CD4-positive, CD25-positive, alpha-beta regulatory T cell (primary cell): Measurements from ENCODE around the gene EPX. TPM values are rescaled to one million over a fixed set of nuclear protein-coding genes. Genes with fewer than 3 reads are reported as not detected.

Experiments
- ATAC-seq, 2 donors: fragments of 150-1000 bp; cut with Tn5 transposase; one replicate each; pipeline ENCODE4 v1.10.0; 2021; ENCODE audit warnings: low read depth in 2 of 2, moderate number of reproducible peaks in 2 of 2, moderate library complexity in 1 of 2
- DNase-seq, 3 donors: peaks; one replicate each; pipeline versions ENCODE4 v3.0.0 to v3.0.0-alpha.2; 2012 to 2022; ENCODE audit warnings: mixed read lengths in 1 of 3
- H3K27ac ChIP-seq: one replicate; pipeline ENCODE4 v1.7.0; 2013; ENCODE audit warnings: mild to moderate bottlenecking, low read length; ENCODE audit not compliant: insufficient read depth, poor library complexity, severe bottlenecking
- H3K27me3 ChIP-seq: one replicate; pipeline ENCODE4 v1.7.0; 2013; ENCODE audit warnings: low read length; ENCODE audit not compliant: control insufficient read depth, insufficient read depth
- H3K36me3 ChIP-seq: one replicate; pipeline ENCODE4 v1.7.0; 2013; ENCODE audit warnings: mild to moderate bottlenecking, low read length, moderate library complexity; ENCODE audit not compliant: control insufficient read depth, insufficient read depth
- H3K4me1 ChIP-seq: 2 replicates; pipeline ENCODE4 v1.7.0; 2013; ENCODE audit warnings: mild to moderate bottlenecking, low read length; ENCODE audit not compliant: insufficient read depth, control insufficient read depth, poor library complexity, severe bottlenecking
- H3K4me3 ChIP-seq: one replicate; pipeline ENCODE4 v1.7.0; 2013; ENCODE audit warnings: low read depth, mild to moderate bottlenecking, low read length, moderate library complexity
- H3K9me3 ChIP-seq, 2 experiments: 1 replicate in 1 of 2; 2 replicates in 1 of 2; pipeline ENCODE4 v1.7.0; 2013; ENCODE audit warnings: low read length in 2 of 2, mild to moderate bottlenecking in 1 of 2, moderate library complexity in 1 of 2; ENCODE audit not compliant: control insufficient read depth in 2 of 2
- H3K27ac Mint-ChIP-seq, 3 donors: one replicate each; pipeline ENCODE4 v1.8.0; 2020 to 2022; ENCODE audit warnings: mild to moderate bottlenecking in 3 of 3, mixed read lengths in 3 of 3, moderate library complexity in 2 of 3
- H3K27me3 Mint-ChIP-seq: one replicate; pipeline ENCODE4 v1.8.0; 2022; ENCODE audit warnings: mild to moderate bottlenecking, mixed read lengths
- H3K36me3 Mint-ChIP-seq: one replicate; pipeline ENCODE4 v1.8.0; 2020; ENCODE audit warnings: mixed read lengths
- H3K4me1 Mint-ChIP-seq, 4 donors: one replicate each; pipeline ENCODE4 v1.8.0; 2020 to 2022; ENCODE audit warnings: mixed read lengths in 4 of 4, mild to moderate bottlenecking in 1 of 4
- H3K4me3 Mint-ChIP-seq, 4 donors: one replicate each; pipeline ENCODE4 v1.8.0; 2020 to 2022; ENCODE audit warnings: mild to moderate bottlenecking in 4 of 4, mixed read lengths in 4 of 4, moderate library complexity in 3 of 4
- H3K9me3 Mint-ChIP-seq, 7 donors: one replicate each; pipeline ENCODE4 v1.8.0; 2020 to 2022; ENCODE audit warnings: mixed read lengths in 7 of 7, mild to moderate bottlenecking in 3 of 7, moderate library complexity in 2 of 7
- polyA plus RNA-seq, 4 donors: library from polyadenylated mRNA; unstranded; fragments of 300-500 nt; fragmentation: Illumina TruSeq; gene quantifications; one replicate each; pipeline ENCODE4 v1.2.3, GENCODE V29; 2021
- total RNA-seq: library from RNA; stranded (reverse); gene quantifications from one replicate; pipeline ENCODE4 v1.2.3, GENCODE V29; 2022

EPX gene
- total and polyA plus RNA-seq, 5 donors from 2014 or later, result not detected

DNA sequence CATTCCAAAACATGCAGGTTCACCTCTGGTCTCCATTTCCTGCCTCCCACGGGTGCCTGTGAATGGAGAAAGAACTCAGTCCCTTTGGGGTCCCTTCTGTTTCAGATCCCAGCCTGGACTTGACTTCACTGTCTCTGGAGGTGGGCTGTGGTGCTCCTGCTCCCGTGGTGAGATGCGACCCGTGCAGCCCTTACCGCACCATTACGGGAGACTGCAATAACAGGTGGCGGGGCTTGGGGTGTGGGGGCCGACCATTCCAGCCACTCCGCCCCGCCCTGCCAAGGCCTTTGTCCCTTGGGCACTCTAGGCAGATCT lies 56.4 kb downstream of the EPX start:
- Histone ChIP-seq H3K9me3 (no peaks in the 10 kb centered on the region), H3K4me1 (peaks cover 7% of the 10 kb centered on the region), H3K36me3 (no peaks in the 10 kb centered on the region), H3K4me3 (no peak overlapping the region), H3K27me3 (no peaks in the 10 kb centered on the region), H3K27ac (no peak overlapping the region)
- ATAC-seq (no peak), DNase-seq (no peak)
- H3K9me3 Mint-ChIP-seq, result no peaks in the 10 kb centered on the region
- H3K27me3 Mint-ChIP-seq, result peaks cover 33% of the 10 kb centered on the region
- no peak overlapping the region for H3K27ac Mint-ChIP-seq
- H3K4me1 Mint-ChIP-seq, result peaks cover 0 to 14% (median 3%) of the 10 kb centered on the region in 4 donors
- peak overlapping the region in 1 of 4 donors; percentile 57 for H3K4me3 Mint-ChIP-seq
- H3K36me3 Mint-ChIP-seq, result no peaks in the 10 kb centered on the region

DNA sequence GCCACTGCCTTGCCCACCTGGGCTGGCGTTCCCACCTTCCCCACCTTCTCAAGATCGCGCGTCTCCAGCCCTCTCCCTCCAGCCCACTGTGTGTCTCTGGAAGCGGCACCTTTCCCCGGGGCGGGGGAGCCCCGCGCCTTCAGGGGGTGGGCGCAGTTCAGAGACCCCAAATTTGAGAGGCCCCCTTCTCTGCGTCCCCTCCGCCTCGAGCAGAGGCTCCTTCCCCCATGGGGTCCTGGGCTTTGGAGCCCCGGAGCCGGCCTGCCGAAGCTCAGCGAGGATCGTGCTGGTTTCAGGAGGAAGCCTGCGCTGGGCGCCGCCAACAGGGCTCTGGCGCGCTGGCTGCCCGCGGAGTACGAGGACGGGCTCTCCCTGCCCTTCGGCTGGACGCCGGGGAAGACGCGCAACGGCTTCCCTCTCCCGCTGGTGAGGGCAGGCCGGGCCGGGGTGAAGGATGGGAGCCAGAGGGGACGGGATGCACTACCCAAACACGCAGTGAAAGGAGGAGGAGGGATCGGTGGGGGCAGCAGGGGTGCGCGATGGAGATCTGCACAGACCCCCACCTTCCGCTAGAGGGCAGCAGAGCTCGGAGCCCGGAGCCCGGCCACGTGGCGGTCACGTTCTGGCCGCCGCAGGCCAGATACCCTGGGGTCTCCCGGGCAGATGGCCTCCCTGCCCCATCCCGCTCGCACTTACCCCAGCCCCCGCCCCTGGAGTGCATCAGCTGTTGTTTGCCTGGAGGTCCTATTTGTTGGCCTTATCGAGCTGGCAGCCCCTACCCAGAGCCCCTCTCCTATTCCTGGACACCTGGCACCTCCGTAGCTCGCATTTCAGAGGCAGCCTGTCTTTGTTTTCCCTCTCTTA lies 57.0 kb downstream of the EPX start:
- H3K27ac ChIP-seq, result no peak overlapping the region
- H3K27me3 ChIP-seq, result no peaks in the 10 kb centered on the region
- no peaks in the 10 kb centered on the region for H3K9me3 ChIP-seq
- ATAC-seq (peak; percentile 87 to 89), DNase-seq (peak; percentile 60 to 74 (median 64))
- peak overlapping the region; percentile 41 to 89 (median 80) for H3K4me3 Mint-ChIP-seq
- peaks cover 33% of the 10 kb centered on the region for H3K27me3 Mint-ChIP-seq
- no peak overlapping the region for H3K27ac Mint-ChIP-seq
- H3K4me3 ChIP-seq, result no peak overlapping the region
- H3K36me3 Mint-ChIP-seq, result no peaks in the 10 kb centered on the region
- H3K9me3 Mint-ChIP-seq, result no peaks in the 10 kb centered on the region
- H3K4me1 Mint-ChIP-seq, result peaks cover 0 to 14% (median 3%) of the 10 kb centered on the region in 4 donors
- H3K36me3 ChIP-seq, result no peaks in the 10 kb centered on the region
- H3K4me1 ChIP-seq, result peaks cover 7% of the 10 kb centered on the region

DNA sequence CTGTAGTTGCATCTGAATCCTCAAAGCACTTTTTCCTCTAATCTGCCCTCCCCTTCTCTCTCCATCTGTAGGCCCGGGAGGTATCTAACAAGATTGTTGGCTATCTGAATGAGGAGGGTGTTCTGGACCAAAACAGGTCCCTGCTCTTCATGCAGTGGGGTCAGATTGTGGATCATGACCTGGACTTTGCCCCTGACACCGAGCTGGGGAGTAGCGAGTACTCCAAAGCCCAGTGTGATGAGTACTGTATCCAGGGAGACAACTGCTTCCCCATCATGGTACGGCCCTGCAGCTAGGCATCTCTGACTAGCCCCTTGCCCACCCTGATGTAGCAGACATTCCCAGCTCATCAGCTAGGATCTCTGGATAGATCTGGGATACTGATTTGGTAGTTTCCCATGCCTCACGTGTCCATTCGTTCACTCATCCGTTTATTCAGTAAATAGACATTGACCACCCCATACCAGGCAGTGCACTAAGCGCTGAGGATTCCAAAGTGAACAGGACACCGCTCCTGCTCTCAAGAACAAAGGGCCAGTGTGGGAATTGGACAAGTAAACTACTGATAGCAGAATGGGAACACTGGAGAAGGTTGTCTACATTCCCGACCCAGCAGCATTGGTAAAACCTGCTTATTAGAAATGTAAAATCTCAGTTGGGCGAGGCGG lies 58.0 kb downstream of the EPX start:
- no peak overlapping the region for H3K27ac ChIP-seq
- no peak for DNase-seq
- H3K27me3 ChIP-seq, result no peaks in the 10 kb centered on the region
- Mint-ChIP-seq H3K27me3 (peaks cover 31% of the 10 kb centered on the region), H3K9me3 (no peaks in the 10 kb centered on the region), H3K4me1 (peaks cover 0 to 14% (median 3%) of the 10 kb centered on the region in 4 donors), H3K27ac (peak overlapping the region in 1 of 3 donors; percentile 5), H3K4me3 (peak overlapping the region; percentile 12 to 89 (median 44)), H3K36me3 (no peaks in the 10 kb centered on the region)
- no peak overlapping the region for H3K4me3 ChIP-seq
- H3K9me3 ChIP-seq, result no peaks in the 10 kb centered on the region
- H3K36me3 ChIP-seq, result no peaks in the 10 kb centered on the region
- ATAC-seq, result no peak
- peaks cover 7% of the 10 kb centered on the region for H3K4me1 ChIP-seq

DNA sequence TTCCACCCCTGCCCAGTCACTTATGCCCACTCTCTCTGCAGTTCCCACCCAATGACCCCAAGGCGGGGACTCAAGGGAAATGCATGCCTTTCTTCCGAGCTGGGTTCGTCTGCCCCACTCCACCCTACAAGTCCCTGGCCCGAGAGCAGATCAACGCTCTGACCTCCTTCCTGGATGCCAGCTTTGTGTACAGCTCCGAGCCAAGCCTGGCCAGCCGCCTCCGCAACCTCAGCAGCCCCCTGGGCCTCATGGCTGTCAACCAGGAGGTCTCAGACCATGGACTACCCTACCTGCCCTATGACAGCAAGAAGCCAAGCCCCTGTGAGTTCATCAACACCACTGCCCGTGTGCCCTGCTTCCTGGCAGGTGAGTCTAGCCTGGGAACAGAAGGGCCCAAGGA lies 59.6 kb downstream of the EPX start:
- Histone ChIP-seq H3K9me3 (no peaks in the 10 kb centered on the region), H3K27me3 (peaks cover 3% of the 10 kb centered on the region), H3K4me1 (peaks cover 7% of the 10 kb centered on the region), H3K4me3 (no peak overlapping the region), H3K27ac (no peak overlapping the region), H3K36me3 (no peaks in the 10 kb centered on the region)
- ATAC-seq (no peak), DNase-seq (no peak)
- Mint-ChIP-seq H3K9me3 (peaks cover 0 to 3% (median 0%) of the 10 kb centered on the region in 7 donors), H3K4me3 (no peak overlapping the region), H3K36me3 (no peaks in the 10 kb centered on the region), H3K4me1 (peaks cover 0 to 14% (median 3%) of the 10 kb centered on the region in 4 donors), H3K27me3 (peaks cover 40% of the 10 kb centered on the region), H3K27ac (peak overlapping the region in 1 of 3 donors; percentile 20)

DNA sequence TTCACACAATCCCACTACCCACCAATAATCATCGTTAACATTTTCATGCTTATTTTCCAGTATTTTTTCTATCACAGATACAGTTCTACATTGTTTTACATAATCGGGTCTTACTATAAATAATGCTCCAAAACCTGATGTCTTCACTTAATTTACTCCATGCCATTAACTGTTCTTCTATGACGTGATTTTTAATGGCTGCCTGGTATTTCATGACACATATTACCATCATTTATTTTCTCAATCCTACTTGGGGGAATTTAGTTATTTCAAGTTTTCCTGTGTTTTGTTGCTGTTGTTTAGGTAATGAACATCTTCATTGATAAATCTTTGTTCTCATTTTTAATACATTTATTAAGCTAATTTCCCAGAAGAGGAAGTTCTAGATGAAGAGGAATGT lies 60.6 kb downstream of the EPX start:
- Mint-ChIP-seq H3K4me1 (peaks cover 0 to 8% (median 1%) of the 10 kb centered on the region in 4 donors), H3K27ac (no peak overlapping the region), H3K4me3 (no peak overlapping the region), H3K27me3 (peaks cover 49% of the 10 kb centered on the region), H3K9me3 (peaks cover 0 to 3% (median 0%) of the 10 kb centered on the region in 7 donors), H3K36me3 (no peaks in the 10 kb centered on the region)
- no peaks in the 10 kb centered on the region for H3K9me3 ChIP-seq
- no peak for DNase-seq
- H3K36me3 ChIP-seq, result no peaks in the 10 kb centered on the region
- H3K4me3 ChIP-seq, result no peak overlapping the region
- H3K4me1 ChIP-seq, result peaks cover 4% of the 10 kb centered on the region
- no peak for ATAC-seq
- peaks cover 3% of the 10 kb centered on the region for H3K27me3 ChIP-seq
- no peak overlapping the region for H3K27ac ChIP-seq

Other genes with a start within 250 kb of the EPX start
- gene CUEDC1, start 237.3 kb upstream of the EPX start, total RNA-seq, result not detected
- gene CUEDC1, start 237.3 kb upstream of the EPX start, polyA plus RNA-seq, result not detected
- gene VEZF1, start 204.5 kb upstream of the EPX start, total RNA-seq, result 50.9 TPM
- gene VEZF1, start 204.5 kb upstream of the EPX start, polyA plus RNA-seq, result 10 to 100 TPM; 44.6 to 51.3 (median 48.1) TPM
- 114 TPM for gene SRSF1, start 185.5 kb upstream of the EPX start, total RNA-seq
- 10 to 100 TPM; 46.1 to 51.9 (median 49.7) TPM for gene SRSF1, start 185.5 kb upstream of the EPX start, polyA plus RNA-seq
- 37.4 TPM for gene DYNLL2, start 109.3 kb upstream of the EPX start, total RNA-seq
- 1 to 10 TPM in 2 of 4 donors, under 1 TPM in 2; 0.57 to 1.7 (median 1.0) TPM for gene DYNLL2, start 109.3 kb upstream of the EPX start, polyA plus RNA-seq
- 0.42 TPM for gene OR4D1, start 44.3 kb upstream of the EPX start, total RNA-seq
- 1 to 10 TPM in 1 of 4 donors, under 1 TPM in 3; 0.54 to 1.1 (median 0.81) TPM for gene OR4D1, start 44.3 kb upstream of the EPX start, polyA plus RNA-seq
- not detected for gene OR4D2, start 25.7 kb upstream of the EPX start, total RNA-seq
- gene OR4D2, start 25.7 kb upstream of the EPX start, polyA plus RNA-seq, result not detected
- 6.2 TPM for gene MKS1, start 26.5 kb downstream of the EPX start, total RNA-seq
- 10 to 100 TPM in 3 of 4 donors, 1 to 10 TPM in 1; 8.1 to 13.4 (median 11.2) TPM for gene MKS1, start 26.5 kb downstream of the EPX start, polyA plus RNA-seq
- 0.15 TPM for gene LPO, start 45.9 kb downstream of the EPX start, total RNA-seq
- under 1 TPM in 1 of 4 donors, not detected in 3; 0.08 TPM for gene LPO, start 45.9 kb downstream of the EPX start, polyA plus RNA-seq
- gene MPO, start 88.2 kb downstream of the EPX start, total RNA-seq, result not detected
- gene MPO, start 88.2 kb downstream of the EPX start, polyA plus RNA-seq, result under 1 TPM in 1 of 4 donors, not detected in 3; 0.19 TPM
- 47.4 TPM for gene TSPOAP1, start 136.1 kb downstream of the EPX start, total RNA-seq
- 1 to 10 TPM in 2 of 4 donors, under 1 TPM in 2; 0.73 to 1.6 (median 0.92) TPM for gene TSPOAP1, start 136.1 kb downstream of the EPX start, polyA plus RNA-seq
- gene SUPT4H1, start 159.5 kb downstream of the EPX start, total RNA-seq, result 52.6 TPM
- 100 to 1,000 TPM; 123 to 177 (median 136) TPM for gene SUPT4H1, start 159.5 kb downstream of the EPX start, polyA plus RNA-seq
- 3.3 TPM for gene RNF43, start 224.8 kb downstream of the EPX start, total RNA-seq
- under 1 TPM in 3 of 4 donors, not detected in 1; 0.23 to 0.90 (median 0.65) TPM for gene RNF43, start 224.8 kb downstream of the EPX start, polyA plus RNA-seq